ENCODE results near the gene CRTC3. TPM values are rescaled to one million over a fixed set of nuclear protein-coding genes. Genes with fewer than 3 reads are reported as not detected.

CRTC3 gene
- total and polyA plus RNA-seq, 3 donors from 2014 or later, result 47.1 to 125 (median 105) TPM

DNA sequence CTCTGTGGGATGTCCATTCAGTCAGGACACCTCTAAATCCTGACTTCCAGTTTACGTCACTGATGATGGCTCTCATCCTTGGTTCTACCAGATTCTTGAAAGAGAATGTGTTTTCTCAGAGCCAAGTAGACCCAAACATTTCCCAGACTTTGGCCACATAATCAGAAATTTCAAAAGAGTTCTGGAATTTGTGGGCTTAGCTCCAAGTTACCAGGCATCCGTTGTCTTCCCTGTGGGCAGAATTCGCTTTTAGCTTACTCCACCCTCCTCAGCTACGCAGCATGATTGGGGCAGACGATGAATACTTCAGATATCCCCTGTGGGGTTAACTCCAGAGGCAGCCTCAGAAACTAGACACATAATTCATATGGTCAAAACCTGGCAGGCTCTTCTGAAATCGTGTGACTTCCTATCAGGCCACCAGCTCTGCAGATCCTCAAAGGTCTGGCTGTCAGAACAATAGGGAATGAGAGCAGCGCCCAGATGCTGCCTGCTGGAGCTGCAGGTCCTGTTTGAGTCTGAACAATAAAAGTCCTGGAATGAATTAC lies 30.6 kb downstream of the CRTC3 start:
- Histone ChIP-seq H3K9me3 (no peaks in the 10 kb centered on the region), H3K27me3 (no peaks in the 10 kb centered on the region), H3K27ac (peak overlapping the region; percentile 78 to 86), H3K4me3 (no peak overlapping the region), H3K36me3 (ENCODE audit: low read depth, missing control alignments) (no peaks in the 10 kb centered on the region), H3K4me1 (peaks cover 72% of the 10 kb centered on the region)
- intact Hi-C loops (cut with DNase I; ENCODE audit: low total_unique reads), result no loop called here
- TF ChIP-seq, protein P1, sequence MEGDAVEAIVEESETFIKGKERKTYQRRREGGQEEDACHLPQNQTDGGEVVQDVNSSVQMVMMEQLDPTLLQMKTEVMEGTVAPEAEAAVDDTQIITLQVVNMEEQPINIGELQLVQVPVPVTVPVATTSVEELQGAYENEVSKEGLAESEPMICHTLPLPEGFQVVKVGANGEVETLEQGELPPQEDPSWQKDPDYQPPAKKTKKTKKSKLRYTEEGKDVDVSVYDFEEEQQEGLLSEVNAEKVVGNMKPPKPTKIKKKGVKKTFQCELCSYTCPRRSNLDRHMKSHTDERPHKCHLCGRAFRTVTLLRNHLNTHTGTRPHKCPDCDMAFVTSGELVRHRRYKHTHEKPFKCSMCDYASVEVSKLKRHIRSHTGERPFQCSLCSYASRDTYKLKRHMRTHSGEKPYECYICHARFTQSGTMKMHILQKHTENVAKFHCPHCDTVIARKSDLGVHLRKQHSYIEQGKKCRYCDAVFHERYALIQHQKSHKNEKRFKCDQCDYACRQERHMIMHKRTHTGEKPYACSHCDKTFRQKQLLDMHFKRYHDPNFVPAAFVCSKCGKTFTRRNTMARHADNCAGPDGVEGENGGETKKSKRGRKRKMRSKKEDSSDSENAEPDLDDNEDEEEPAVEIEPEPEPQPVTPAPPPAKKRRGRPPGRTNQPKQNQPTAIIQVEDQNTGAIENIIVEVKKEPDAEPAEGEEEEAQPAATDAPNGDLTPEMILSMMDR (IDR thresholded peaks at IDR 0.05), result no peak
- no peak for TF ChIP-seq POLR2A (IDR thresholded peaks at IDR 0.05)
- peak; percentile 79 for DNase-seq
- WGBS, 2 donors, result 28 to 29% methylated on average over 7 of the region's 7 CpGs

DNA sequence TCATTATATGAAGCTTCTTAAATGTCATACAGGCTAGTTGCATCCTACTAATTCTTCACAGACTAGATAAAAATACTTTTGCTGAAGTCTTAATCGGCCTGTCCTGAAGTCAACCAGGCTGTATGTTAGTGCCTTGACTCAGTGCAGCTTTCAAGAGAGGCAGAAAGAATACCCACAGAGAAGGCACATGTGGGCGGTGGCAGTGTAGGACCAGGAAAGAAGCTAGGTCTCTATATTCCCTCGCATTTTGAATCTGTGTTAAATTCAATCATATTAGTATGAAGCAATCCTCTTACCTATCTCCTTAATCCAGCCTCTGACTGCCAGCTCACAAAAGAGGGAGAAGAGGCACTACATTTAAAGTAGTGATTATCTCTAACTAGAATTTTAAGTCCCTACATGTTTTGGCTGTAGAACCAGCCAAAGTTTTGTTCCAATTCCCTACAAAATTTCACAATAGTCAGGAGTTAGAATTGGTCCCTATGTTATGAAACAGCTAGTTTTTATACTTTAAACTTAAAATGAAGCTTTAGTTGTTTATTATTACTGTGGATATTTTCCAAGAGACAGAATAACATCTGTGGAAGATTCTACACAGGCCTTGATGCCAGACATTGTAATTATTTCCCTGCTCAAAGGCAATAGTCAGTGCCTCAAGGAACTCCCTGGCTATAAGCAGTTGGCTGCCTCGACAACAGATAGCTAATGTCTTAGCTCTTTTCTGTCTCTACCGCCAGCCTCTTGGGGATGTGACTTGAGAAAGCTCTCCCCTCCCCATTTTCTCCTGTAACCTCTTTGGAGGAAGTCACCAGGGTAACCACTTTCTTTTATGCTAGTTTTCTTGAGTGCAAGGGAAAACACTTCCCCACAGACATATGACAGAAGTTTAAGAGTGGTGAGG lies 31.9 kb downstream of the CRTC3 start:
- Histone ChIP-seq H3K27ac (peak overlapping the region; percentile 78 to 86), H3K4me1 (peaks cover 72% of the 10 kb centered on the region), H3K36me3 (ENCODE audit: low read depth, missing control alignments) (no peaks in the 10 kb centered on the region), H3K4me3 (no peak overlapping the region), H3K9me3 (no peaks in the 10 kb centered on the region), H3K27me3 (no peaks in the 10 kb centered on the region)
- no peak for DNase-seq
- TF ChIP-seq POLR2A (IDR thresholded peaks at IDR 0.05), result no peak
- TF ChIP-seq, protein P1 (IDR thresholded peaks at IDR 0.05), result no peak
- WGBS, 2 donors, result 40 to 53% methylated on average over 5 of the region's 5 CpGs
- intact Hi-C loops (cut with DNase I; ENCODE audit: low total_unique reads), result no loop called here

DNA sequence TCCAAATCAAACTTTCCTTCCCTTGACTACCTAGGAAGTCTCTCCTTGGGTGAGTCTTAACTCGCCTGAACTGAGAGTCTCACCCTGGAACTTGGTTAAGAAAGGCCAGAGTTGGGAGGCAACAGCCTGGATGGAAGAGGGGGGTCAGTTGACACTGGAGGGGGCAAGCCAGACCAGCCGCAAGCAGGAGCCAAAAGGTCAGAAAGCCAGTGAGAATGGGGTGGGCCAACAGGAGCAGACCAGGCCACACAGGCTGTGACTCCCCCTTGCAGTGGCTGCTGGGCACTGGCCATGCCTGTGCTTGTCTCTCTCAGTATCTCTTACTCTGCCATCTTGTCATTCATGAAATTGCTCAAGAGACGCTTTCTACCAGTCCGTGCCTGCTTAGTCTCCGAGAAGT lies 32.9 kb downstream of the CRTC3 start:
- WGBS, 2 donors, result 82 to 85% methylated on average over 5 of the region's 5 CpGs
- intact Hi-C loops (cut with DNase I; ENCODE audit: low total_unique reads), result no loop called here
- Histone ChIP-seq H3K4me3 (no peak overlapping the region), H3K36me3 (ENCODE audit: low read depth, missing control alignments) (no peaks in the 10 kb centered on the region), H3K27ac (peak overlapping the region; percentile 31 to 86), H3K4me1 (peaks cover 63% of the 10 kb centered on the region), H3K27me3 (no peaks in the 10 kb centered on the region), H3K9me3 (no peaks in the 10 kb centered on the region)
- TF ChIP-seq POLR2A (IDR thresholded peaks at IDR 0.05), result no peak
- TF ChIP-seq, protein P1 (IDR thresholded peaks at IDR 0.05), result no peak
- DNase-seq, result no peak

DNA sequence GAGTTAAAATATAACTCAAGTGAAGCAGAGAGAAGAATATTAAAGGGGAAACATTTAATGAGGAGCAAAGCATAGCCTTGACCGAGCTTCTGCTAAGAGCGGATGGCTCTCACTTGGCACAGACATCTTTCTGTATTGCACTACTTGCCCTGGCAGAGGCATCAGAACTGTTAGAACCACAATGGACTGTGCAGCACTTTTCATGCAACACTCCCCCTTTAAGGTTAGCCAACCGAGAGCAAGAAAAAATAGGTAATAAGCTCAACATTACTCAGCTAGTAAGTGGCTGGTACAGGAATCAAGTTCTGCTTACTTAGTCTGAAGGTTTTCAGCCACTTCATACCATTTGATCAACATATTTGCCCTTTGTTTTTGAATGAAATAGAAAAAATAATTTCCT lies 33.7 kb downstream of the CRTC3 start:
- H3K27ac ChIP-seq, result peak overlapping the region in 1 of 2 donors; percentile 86
- peaks cover 55% of the 10 kb centered on the region for H3K4me1 ChIP-seq
- intact Hi-C loops (cut with DNase I; ENCODE audit: low total_unique reads), result no loop called here
- no peak for DNase-seq
- TF ChIP-seq POLR2A (IDR thresholded peaks at IDR 0.05), result no peak
- TF ChIP-seq, protein P1 (IDR thresholded peaks at IDR 0.05), result no peak
- no peaks in the 10 kb centered on the region for H3K27me3 ChIP-seq
- no peak overlapping the region for H3K4me3 ChIP-seq
- 44 to 66% methylated on average over 3 of the region's 3 CpGs for WGBS, 2 donors
- no peaks in the 10 kb centered on the region for H3K36me3 ChIP-seq (ENCODE audit: low read depth, missing control alignments)
- no peaks in the 10 kb centered on the region for H3K9me3 ChIP-seq

Measured in testis (tissue), 3 donors.